HG03280 (cell line): ENCODE measurements around the gene CDYL.

Experiments used
- ATAC-seq: cut with Tn5 transposase; IDR thresholded peaks from one replicate; pipeline ENCODE4 v1.9.1; 2021; ENCODE audit warnings: mild to moderate bottlenecking, moderate library complexity; ENCODE audit not compliant: unreplicated experiment

The CDYL gene

DNA sequence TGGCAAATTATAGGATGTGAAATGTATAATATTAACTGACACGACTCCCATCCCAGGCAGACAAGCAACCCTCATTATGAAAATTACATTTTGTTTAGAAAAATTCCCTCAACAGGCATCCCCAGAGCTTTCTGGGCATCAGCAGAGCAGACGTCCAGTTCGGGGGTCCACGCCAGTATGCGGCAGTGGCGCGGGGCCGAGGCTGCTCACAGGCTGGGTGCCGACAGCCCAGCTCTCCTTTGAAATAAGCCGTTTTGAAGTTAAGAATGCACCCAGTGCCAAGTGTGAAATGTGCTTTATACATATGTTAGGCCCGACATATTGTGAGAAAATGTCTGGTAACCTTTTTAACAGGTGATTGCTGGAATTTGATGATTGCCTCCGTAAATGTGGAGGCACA is 177.2 kb downstream of the CDYL start:
- no peak for ATAC-seq

DNA sequence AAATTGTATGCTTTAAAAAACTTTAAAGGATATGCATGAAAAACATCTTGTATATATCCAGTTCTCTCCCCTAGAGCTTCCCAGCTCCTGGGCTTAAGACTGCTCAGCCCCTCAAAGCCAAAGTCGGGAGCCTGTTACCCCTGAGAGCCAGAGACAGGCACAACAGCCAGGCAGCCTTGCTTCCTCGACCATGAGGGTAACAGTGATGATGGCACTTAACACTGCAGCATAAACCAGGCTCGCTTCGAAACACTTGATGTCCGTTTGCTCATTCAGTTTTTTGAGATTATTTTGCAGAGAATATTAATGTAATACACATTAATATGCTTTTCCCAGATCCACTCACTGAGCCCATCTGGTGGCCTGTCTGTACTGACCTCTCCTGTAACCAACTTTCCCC is 180.4 kb downstream of the CDYL start:
- ATAC-seq = no peak

- ATAC-seq = no peak
Observed at GRCh38 chr6:4957521-4958231, 181.5 kb downstream of the CDYL start.

DNA sequence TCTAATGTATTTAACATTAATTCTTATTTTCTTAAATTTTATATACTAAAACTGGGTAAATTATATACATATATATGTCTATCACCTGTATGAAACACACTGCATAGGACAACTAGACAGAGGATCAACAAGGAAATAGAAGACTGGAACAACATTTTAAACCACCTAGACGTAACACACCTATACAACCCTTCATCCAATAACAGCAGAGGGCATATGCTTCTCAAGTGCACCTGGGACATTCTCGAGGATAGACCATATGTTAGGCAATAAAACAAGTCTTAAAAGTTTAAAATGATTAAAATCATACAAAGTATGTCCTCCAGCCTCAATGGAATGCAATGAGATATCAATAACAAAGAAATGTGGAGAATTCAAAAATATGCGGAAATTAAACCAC is 182.4 kb downstream of the CDYL start:
- ATAC-seq = no peak

DNA sequence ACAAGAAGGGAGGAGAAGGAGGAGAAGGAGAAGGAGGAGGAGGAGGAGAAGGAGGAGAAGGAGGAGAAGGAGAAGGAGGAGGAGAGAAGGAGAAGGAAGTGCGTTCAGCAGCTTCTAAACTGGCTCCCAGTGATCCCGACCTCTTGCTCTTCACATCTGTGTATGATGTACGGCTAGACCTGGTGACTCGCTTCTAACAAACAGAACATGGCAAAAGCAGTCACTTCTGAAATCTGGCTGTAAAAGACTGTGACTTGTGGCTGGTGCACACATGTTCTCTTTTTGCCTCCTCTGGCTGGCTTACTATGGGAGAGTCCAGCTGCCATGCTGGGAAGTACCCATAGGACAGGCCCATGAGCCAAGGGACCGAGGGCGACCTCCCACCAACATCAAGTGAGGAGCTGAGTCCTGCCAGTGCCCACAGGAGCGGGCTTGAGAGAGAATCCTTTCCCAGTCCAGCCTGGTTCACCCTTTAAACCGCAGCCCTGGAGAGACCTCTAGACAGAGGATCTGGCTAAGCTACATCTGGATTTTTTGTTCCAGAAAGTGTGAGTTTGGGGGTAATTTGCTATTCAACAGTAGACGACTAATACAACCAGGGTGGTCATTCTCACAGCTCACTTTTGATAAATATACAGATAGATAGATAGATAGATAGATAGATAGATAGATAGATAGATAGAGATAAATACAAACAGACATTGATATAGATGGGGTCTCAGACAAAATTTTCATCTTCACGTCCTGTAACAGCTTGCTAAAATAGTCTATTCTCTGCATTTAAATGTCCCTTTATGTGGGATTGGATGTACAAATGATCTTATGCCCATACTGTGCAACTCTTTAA is 185.3 kb downstream of the CDYL start:
- ATAC-seq = no peak

DNA sequence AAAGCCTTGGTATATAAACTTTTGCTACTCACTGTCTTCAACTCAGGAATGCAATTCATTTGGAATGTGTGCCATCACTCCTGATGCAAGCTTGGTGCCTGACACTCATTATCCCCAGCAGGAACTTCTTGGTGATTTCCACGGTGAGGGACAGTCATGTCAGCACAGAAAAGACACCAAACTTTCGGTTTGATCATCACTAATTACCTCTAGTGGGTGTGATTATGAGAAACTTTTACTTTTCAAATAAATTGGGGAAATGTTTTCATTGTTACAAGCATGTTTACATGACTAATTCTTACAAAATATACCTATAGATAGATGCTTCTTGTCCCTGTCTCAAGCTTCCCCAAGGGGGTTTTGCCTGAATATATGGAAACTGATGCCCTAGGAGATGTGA is 186.7 kb downstream of the CDYL start:
- no peak for ATAC-seq

GRCh38 chr6:4964675-4965561 is 188.7 kb downstream of the CDYL start:
- no peak for ATAC-seq

- no peak for ATAC-seq
Observed at GRCh38 chr6:4965562-4966389, 189.6 kb downstream of the CDYL start.

GRCh38 chr6:4967301-4968030 is 191.3 kb downstream of the CDYL start:
- no peak for ATAC-seq

DNA sequence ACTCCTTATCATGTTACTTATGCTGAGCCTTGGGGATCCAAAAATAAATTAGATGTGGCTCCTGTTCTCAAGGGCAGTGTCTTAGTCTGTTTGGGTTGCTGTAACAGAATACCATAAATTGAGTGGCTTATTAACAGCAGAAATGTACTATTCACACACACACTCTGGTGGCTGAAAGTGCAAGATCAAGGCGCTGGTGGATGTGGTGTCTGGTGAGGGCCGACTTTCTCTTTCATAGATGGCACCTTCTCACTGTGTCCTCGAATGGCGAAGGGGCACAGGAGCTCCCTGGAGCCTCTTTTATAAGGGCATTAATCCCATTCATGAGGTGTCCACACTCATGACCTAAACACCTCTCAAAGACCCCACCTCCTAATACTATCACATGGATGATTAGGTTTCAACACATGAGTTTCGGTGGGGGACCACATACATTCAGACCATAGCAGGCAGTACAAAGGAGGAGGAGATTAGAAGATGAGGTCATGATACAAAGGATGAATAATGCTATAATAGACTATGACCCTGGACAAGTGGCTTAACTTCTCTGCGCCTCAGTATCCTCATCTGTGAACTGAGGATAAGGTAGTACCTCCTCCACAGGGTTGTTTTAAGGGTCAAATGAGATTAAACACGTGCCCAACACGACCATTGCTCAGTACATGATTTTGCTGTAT is 193.5 kb downstream of the CDYL start:
- no peak for ATAC-seq

GRCh38 chr6:4970739-4971395 is 194.7 kb downstream of the CDYL start:
- ATAC-seq = no peak

GRCh38 chr6:4971851-4972250 is 195.6 kb downstream of the CDYL start:
- no peak for ATAC-seq

DNA sequence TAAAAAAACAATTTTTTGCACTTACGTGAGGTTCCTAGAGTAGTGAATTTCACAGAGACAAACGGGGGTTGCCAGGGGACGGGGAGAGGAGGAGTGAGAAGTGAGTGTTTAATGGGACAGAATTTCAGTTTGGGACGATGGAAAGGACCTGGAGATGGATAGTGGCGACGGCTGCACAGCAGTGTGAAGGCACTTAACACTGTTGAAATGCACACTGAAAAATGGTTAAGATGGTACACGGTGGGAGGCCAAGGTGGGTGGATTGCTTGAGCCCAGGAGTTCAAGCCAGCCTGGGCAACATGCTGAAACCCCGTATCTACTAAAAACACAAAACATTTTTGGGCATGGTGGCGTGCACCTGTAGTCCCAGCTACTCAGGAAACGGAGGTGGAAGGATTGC is 196.2 kb downstream of the CDYL start:
- ATAC-seq = no peak

- no peak for ATAC-seq
Observed at GRCh38 chr6:4973415-4973814, 197.2 kb downstream of the CDYL start.

GRCh38 chr6:4973982-4974745 is 198.0 kb downstream of the CDYL start:
- ATAC-seq = no peak

- no peak for ATAC-seq
Observed at GRCh38 chr6:4974962-4975361, 198.8 kb downstream of the CDYL start.

DNA sequence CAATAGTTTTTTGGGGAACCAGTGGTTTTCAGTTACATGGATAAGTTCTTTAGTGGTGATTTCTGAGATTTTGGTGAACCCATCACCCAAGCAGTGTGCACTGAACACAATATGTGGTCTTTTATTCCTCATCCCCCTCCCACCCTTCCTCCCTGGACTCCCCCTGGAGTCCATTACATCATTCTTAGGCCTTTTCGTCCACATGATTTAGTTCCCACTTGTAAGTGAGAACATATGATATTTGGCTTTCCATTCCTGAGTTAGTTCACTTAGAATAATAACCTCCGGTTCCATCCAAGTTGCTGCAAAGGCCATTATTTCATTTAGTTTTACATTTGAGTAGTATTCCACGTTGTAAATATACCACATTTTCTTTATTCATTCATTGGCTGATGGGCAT is 199.3 kb downstream of the CDYL start:
- ATAC-seq = no peak

GRCh38 chr6:4977468-4977867 is 201.3 kb downstream of the CDYL start:
- ATAC-seq = no peak
